Measurements from ENCODE around the gene STAM2. TPM values are rescaled to one million over a fixed set of nuclear protein-coding genes. Genes with fewer than 3 reads are reported as not detected.

Gene STAM2
- total and polyA plus RNA-seq, 2 of the 13 experiments (the other 11 are each of a cell fraction or from before 2014, with no cell fraction given): 14.7 to 24.1 TPM

GRCh38 chr2:152099367-152100050, 76.1 kb downstream of the STAM2 start (continued):
- TF ChIP-seq CTCF (CRISPR knock-in tag; IDR thresholded peaks at IDR 0.05): no peak
- TF ChIP-seq GMEB1 (CRISPR knock-in tag; IDR thresholded peaks at IDR 0.05; ENCODE audit: borderline replicate concordance): 0 out of 2 replicates have a peak, but pooled peaks have one; percentile 29

GRCh38 chr2:152098496-152099366, 76.8 kb downstream of the STAM2 start, which contains the start of gene CACNB4:
TSS of gene CACNB4 (minus strand) at chr2:152099044.
- Histone ChIP-seq H3K9ac (ENCODE audit: insufficient read depth, low read depth, low read length) (no peak within 1 kb of the TSS), H3K36me3 (replicated peaks in 1 of 2; ENCODE audit: control insufficient read depth in 1 of 2, insufficient read depth in 2 of 2, low read length in 2 of 2) (no peaks in the 10 kb centered on the region), H3K4me2 (ENCODE audit: low read depth, low read length) (peak within 1 kb of the TSS; percentile 77), H4K20me1 (ENCODE audit: insufficient read depth, low read length) (no peaks in the 10 kb centered on the region), H3K9me3 (ENCODE audit: low read length) (no peaks in the 10 kb centered on the region), H3K27me3 (ENCODE audit: control insufficient read depth in 1 of 2, insufficient read depth in 2 of 2, low read length in 2 of 2) (peaks cover 21 to 75% of the 10 kb centered on the region in 2 experiments; a peak in 4 of 5 replicates), H2AFZ (ENCODE audit: low read length) (no peak within 1 kb of the TSS), H3K27ac (ENCODE audit: extremely low read length, insufficient read depth, low read length) (no peak within 1 kb of the TSS), H3K4me3 (replicated peaks in 1 of 3; ENCODE audit: insufficient read depth in 1 of 3, low read depth in 2 of 3, low read length in 3 of 3) (peak within 1 kb of the TSS; percentile 45 to 71 (median 56)), H3K79me2 (ENCODE audit: insufficient read depth, low read length) (no peaks in the 10 kb centered on the region), H3K4me1 (ENCODE audit: insufficient read depth, low read length) (peaks cover 38% of the 10 kb centered on the region)
- BruUV-seq (replicated peaks): no TSS peak
- DNase-seq (ENCODE audit: low spot score): no peak
- peak; percentile 49 for ATAC-seq
- intact Hi-C loops (cut with micrococcal nuclease; ENCODE audit: unreplicated experiment): no loop called here
- POLR2A ChIA-PET: no interaction called here
- 2% methylated on average over 67 of the region's 73 CpGs for WGBS (ENCODE audit: low lambda C conversion rate)
- CTCF ChIA-PET (ENCODE audit: low intra/inter-chr PET ratio, low total read pairs): no interaction called here
- FAIRE-seq: no peak
- in situ Hi-C loops (cut with HindIII; ENCODE audit: extremely low pct_ligation_motif_present, low pct_unique_long_range_greater_than_20kb): no loop called here
- TF ChIP-seq ZFY (CRISPR knock-in tag; IDR thresholded peaks at IDR 0.05) (0 out of 2 replicates have a peak, but pooled peaks have one; percentile 2), UBTF (CRISPR knock-in tag; IDR thresholded peaks at IDR 0.05) (peak; percentile 35; the same call in 1 of the 2 replicates), MTERF4 (CRISPR knock-in tag; IDR thresholded peaks at IDR 0.05) (no peak), REL (CRISPR knock-in tag; conservative IDR thresholded peaks at IDR 0.05) (no peak), ZNF687 (CRISPR knock-in tag; IDR thresholded peaks at IDR 0.05) (peak; percentile 56)
